OCI-LY3 (cell line): ENCODE data around the gene ADCY7.
A peak's percentile ranks its signal among the peaks of the same experiment; 100 is the strongest.

Source experiments
- CTCF ChIP-seq: fragments of 200-600, 300-600 bp; sonication (generic); IDR thresholded peaks from 2 replicates; pipeline ENCODE4 v1.5.1; 2014; ENCODE audit warnings: antibody characterized with exemption, low read length, low read depth
- EZH2phosphoT487 ChIP-seq: fragments of 200-600 bp; shearing (Covaris generic); IDR thresholded peaks from 2 replicates; pipeline ENCODE4 v1.6.1; 2018; ENCODE audit warnings: antibody characterized with exemption, mixed run types, low read depth

GRCh38 chr16:50323335-50324011, 57.1 kb downstream of the ADCY7 start:
- peak; percentile 22; the same call in 1 of the 2 replicates for TF ChIP-seq CTCF
- TF ChIP-seq EZH2phosphoT487 = no peak
